Activated T-helper 2 cell treated with anti-CD3 and anti-CD28 coated beads, Interferon-gamma antibody, Interleukin-2, Interleukin-4, amounts not matched to agents 10 μg/mL and 5 μg/mL and 100 μg/mL, durations not matched to agents 14 hours and 24 hours and 36 hours (primary cell): ENCODE results near the gene EFCC1. TPM values are rescaled to one million over a fixed set of nuclear protein-coding genes. Genes with fewer than 3 reads are reported as not detected.

Experiments
- DNase-seq: peaks from one replicate; pipeline ENCODE4 v3.0.0; 2021; ENCODE audit warnings: low spot score
- H3K27ac Mint-ChIP-seq: one replicate; pipeline ENCODE4 v1.8.0; 2021; ENCODE audit warnings: mixed read lengths
- H3K27me3 Mint-ChIP-seq: one replicate; pipeline ENCODE4 v1.8.0; 2021; ENCODE audit warnings: low read depth, mixed read lengths
- H3K36me3 Mint-ChIP-seq: one replicate; pipeline ENCODE4 v1.8.0; 2021; ENCODE audit warnings: low read depth, mixed read lengths
- H3K4me1 Mint-ChIP-seq: one replicate; pipeline ENCODE4 v1.8.0; 2021; ENCODE audit warnings: low read depth, mixed read lengths
- H3K4me3 Mint-ChIP-seq: one replicate; pipeline ENCODE4 v1.8.0; 2021; ENCODE audit warnings: low read depth, mild to moderate bottlenecking, moderate library complexity, mixed read lengths
- H3K9me3 Mint-ChIP-seq: one replicate; pipeline ENCODE4 v1.8.0; 2021; ENCODE audit warnings: mixed read lengths
- intact Hi-C: fragments of 100-400 bp; cut with micrococcal nuclease; formaldehyde crosslinking; loops from one replicate; pipeline ENCODE4 v1.15.1; 2023
- total RNA-seq: library from RNA; stranded (reverse); gene quantifications from 2 replicates; pipeline ENCODE4 v1.2.3, GENCODE V29; 2022

Gene EFCC1
- total RNA-seq, 1 donor from 2014 or later, result 0.32 TPM

DNA sequence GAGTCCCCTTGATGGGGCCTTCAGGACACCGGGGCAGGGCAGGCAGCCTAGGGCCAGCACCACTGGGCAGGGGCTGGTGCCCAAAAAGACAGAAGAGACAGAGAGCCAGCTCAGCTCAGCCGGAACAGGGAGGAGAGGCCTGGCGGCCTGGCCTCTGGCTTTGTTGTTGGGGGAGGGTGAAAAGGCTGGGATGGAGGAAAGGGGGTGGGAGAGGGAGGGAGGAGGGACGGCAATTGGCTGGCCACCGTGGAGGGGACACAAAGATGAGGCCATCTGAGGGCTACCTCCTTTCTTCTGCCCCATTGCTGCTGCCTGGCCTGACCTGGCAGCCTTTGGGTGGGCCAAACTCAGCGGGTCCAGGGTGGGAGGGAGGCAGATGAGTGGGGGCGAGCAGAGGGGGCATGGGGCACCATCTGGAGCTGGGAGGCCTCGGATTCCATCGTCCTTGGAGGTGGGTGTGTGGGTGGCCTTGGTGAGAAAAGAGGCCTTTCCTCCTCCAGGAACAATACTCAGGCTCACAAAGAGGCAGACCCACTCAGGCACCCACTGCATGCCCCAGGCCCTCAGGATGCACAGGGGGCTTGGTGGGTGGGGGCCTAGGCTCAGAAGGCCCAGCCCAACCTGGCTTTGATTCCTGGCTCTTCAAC is 9.3 kb downstream of the EFCC1 start:
- Mint-ChIP-seq H3K27ac (no peak overlapping the region), H3K9me3 (no peaks in the 10 kb centered on the region), H3K4me3 (no peak overlapping the region), H3K4me1 (peaks cover 18% of the 10 kb centered on the region), H3K27me3 (peaks cover 11% of the 10 kb centered on the region), H3K36me3 (no peaks in the 10 kb centered on the region)
- intact Hi-C loops, result no loop called here
- no peak for DNase-seq

- no peaks in the 10 kb centered on the region for H3K27me3 Mint-ChIP-seq
- no peak for DNase-seq
- H3K4me3 Mint-ChIP-seq, result no peak overlapping the region
- H3K9me3 Mint-ChIP-seq, result no peaks in the 10 kb centered on the region
- H3K27ac Mint-ChIP-seq, result no peak overlapping the region
- intact Hi-C loops, result no loop called here
- no peaks in the 10 kb centered on the region for H3K36me3 Mint-ChIP-seq
- H3K4me1 Mint-ChIP-seq, result peaks cover 26% of the 10 kb centered on the region
Observed at GRCh38 chr3:129013491-129013891, 12.4 kb downstream of the EFCC1 start.

- Mint-ChIP-seq H3K27ac (no peak overlapping the region), H3K9me3 (no peaks in the 10 kb centered on the region), H3K36me3 (no peaks in the 10 kb centered on the region), H3K4me1 (peaks cover 26% of the 10 kb centered on the region), H3K27me3 (no peaks in the 10 kb centered on the region), H3K4me3 (no peak overlapping the region)
- intact Hi-C loops, result no loop called here
- no peak for DNase-seq
Observed at GRCh38 chr3:129014148-129014547, 13.0 kb downstream of the EFCC1 start.

DNA sequence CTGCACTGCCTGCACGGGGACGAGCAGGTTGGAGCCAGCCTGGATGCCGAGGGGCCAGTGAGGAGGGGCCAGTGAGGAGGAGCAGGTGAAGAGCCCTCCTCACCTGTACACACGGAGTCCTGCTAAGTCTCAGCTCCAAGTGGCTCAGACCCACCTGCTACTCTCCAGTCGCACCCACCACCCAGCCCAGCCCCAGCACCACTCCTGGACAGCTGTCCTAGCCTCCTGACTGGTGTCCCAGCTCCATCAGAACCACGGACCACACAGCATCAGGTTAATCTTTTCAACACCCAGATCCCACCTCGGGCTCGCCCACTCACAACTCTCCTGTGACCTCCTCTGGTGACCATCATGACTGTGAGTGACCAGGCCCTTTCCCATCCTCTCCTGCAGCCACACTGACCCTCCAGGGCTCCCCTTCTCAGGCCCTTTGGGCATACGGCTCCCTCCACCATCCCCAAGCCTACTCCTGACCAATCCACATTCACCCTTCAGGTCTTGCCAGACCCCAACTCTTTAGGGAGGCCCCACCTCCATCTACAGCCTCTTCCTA is 13.8 kb downstream of the EFCC1 start:
- Mint-ChIP-seq H3K27ac (peak overlapping the region; percentile 95), H3K9me3 (no peaks in the 10 kb centered on the region), H3K27me3 (no peaks in the 10 kb centered on the region), H3K4me3 (no peak overlapping the region), H3K36me3 (no peaks in the 10 kb centered on the region), H3K4me1 (peaks cover 26% of the 10 kb centered on the region)
- DNase-seq, result no peak
- intact Hi-C loops, result no loop called here

DNA sequence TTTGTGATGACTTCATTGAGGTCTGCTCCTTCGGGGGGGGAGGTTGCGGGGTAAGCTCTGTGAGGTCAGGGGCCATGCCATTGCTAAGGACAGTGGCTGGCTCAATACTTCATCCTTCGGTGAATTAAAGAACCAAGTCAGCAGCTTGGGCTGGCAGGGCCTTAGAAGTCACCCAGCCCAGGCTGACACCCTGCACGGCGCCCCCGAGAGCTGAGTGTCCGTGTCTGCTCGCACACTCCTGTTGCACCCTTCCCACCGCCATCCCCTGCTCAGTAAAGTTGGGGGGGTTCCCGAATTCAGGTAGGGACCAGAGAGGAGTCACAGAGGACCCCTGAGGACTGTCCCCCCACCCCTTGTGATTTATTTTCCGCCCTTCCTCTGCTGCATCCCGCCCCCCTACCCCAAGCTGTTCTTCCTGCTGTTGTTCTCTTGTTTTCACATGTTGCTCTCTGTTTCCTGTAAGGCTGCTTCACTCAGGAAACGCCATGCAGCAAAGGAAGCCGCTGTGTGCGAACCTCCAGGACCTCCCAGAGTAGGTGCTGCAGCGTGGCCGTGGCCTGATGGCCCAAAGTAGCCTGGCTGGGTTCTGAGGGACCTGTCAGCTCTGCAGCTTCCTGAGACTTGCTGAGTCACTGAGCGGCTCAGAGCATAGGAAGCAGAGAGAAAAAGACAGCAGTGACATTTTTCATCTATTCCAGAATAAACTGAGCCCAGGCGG is 14.4 kb downstream of the EFCC1 start:
- peak; percentile 33 for DNase-seq
- no peaks in the 10 kb centered on the region for H3K9me3 Mint-ChIP-seq
- H3K4me3 Mint-ChIP-seq, result peak overlapping the region; percentile 34
- intact Hi-C loops, result loop anchor here (1.0 kb wide), 1 partner anchor 12 kb away; no protein-coding TSS in a partner anchor
- no peaks in the 10 kb centered on the region for H3K27me3 Mint-ChIP-seq
- peaks cover 26% of the 10 kb centered on the region for H3K4me1 Mint-ChIP-seq
- H3K36me3 Mint-ChIP-seq, result no peaks in the 10 kb centered on the region
- peak overlapping the region; percentile 95 for H3K27ac Mint-ChIP-seq

GRCh38 chr3:129016356-129016719 is 15.2 kb downstream of the EFCC1 start:
- intact Hi-C loops, result loop anchor here (1.0 kb wide), 1 partner anchor 11 kb away; no protein-coding TSS in a partner anchor
- Mint-ChIP-seq H3K4me1 (peaks cover 26% of the 10 kb centered on the region), H3K27me3 (no peaks in the 10 kb centered on the region), H3K36me3 (no peaks in the 10 kb centered on the region), H3K27ac (peak overlapping the region; percentile 95), H3K4me3 (peak overlapping the region; percentile 34), H3K9me3 (no peaks in the 10 kb centered on the region)
- DNase-seq, result no peak

DNA sequence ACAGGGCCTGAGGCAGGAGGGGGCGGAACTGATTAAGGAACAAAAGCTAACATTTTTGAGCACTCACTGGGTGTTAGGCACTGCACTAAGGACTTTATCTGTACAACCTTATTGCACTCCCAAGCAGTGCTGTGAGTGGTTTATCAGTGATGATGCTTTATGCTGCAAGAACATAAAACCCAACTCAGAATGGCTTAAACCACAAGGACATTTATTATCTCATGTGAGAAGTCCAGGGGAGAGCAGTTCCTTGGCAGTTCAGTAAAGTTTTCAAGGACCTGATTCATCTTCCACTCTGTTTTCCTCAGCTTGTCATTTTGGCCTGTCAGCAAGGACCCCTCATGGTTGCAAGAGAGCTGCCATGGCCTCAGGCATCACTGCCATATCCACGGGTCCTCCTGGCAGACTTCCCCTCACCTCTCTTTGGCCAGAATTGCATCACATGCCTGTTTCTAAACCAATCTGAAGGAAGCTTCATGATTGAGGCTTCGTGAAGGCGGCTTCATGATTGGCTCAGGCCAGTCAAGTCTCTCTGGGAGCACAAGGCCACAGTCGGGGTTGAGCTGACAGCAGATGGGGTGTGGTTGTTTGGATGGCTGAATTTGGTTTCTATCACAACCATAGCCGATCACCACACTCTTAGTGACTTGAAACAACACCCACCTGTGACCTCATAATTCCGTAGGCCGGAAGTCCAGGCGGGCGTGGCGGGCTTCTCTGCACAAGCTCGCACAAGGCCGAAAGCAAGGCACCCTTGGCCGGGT is 15.8 kb downstream of the EFCC1 start:
- Mint-ChIP-seq H3K4me3 (no peak overlapping the region), H3K27ac (peak overlapping the region; percentile 95), H3K9me3 (no peaks in the 10 kb centered on the region), H3K27me3 (no peaks in the 10 kb centered on the region), H3K4me1 (peaks cover 26% of the 10 kb centered on the region), H3K36me3 (no peaks in the 10 kb centered on the region)
- intact Hi-C loops, result loop anchor here (1.0 kb wide), 1 partner anchor 10 kb away; no protein-coding TSS in a partner anchor
- no peak for DNase-seq

GRCh38 chr3:129017484-129017899 is 16.4 kb downstream of the EFCC1 start:
- Mint-ChIP-seq H3K27ac (peak overlapping the region; percentile 57), H3K27me3 (no peaks in the 10 kb centered on the region), H3K4me3 (no peak overlapping the region), H3K36me3 (no peaks in the 10 kb centered on the region), H3K4me1 (peaks cover 26% of the 10 kb centered on the region), H3K9me3 (no peaks in the 10 kb centered on the region)
- DNase-seq, result no peak
- intact Hi-C loops, result no loop called here

GRCh38 chr3:129018271-129018670 is 17.2 kb downstream of the EFCC1 start:
- no peak overlapping the region for H3K27ac Mint-ChIP-seq

GRCh38 chr3:129018751-129019150 is 17.6 kb downstream of the EFCC1 start:
- Mint-ChIP-seq H3K4me1 (peaks cover 26% of the 10 kb centered on the region), H3K27ac (no peak overlapping the region), H3K27me3 (no peaks in the 10 kb centered on the region), H3K9me3 (no peaks in the 10 kb centered on the region), H3K36me3 (no peaks in the 10 kb centered on the region), H3K4me3 (no peak overlapping the region)
- no peak for DNase-seq
- intact Hi-C loops, result no loop called here

More at GRCh38 chr3:129018271-129018670, 17.2 kb downstream of the EFCC1 start:
- no peaks in the 10 kb centered on the region for H3K9me3 Mint-ChIP-seq
- H3K4me1 Mint-ChIP-seq, result peaks cover 26% of the 10 kb centered on the region
- no peaks in the 10 kb centered on the region for H3K36me3 Mint-ChIP-seq
- no peaks in the 10 kb centered on the region for H3K27me3 Mint-ChIP-seq
- no peak for DNase-seq
- no peak overlapping the region for H3K4me3 Mint-ChIP-seq
- intact Hi-C loops, result no loop called here

DNA sequence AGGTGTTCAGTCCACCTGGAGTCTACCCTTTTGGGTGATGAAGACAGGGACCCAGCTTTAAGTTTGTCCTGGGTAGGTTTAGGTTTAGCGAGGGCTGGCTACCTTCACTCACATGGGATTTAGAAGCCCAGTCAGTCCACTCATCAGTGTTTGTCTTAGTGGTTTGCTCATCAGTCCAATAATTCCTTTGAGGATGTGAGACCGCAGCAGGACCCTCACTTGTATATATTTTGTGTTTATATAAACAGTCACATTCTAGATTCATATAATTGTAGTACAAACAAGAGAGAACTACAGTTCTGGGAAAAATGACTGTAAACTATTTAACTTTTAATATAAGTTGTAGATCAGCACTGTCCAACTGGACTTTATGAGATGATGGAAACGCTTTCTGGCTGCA is 18.2 kb downstream of the EFCC1 start:
- peaks cover 26% of the 10 kb centered on the region for H3K4me1 Mint-ChIP-seq
- H3K9me3 Mint-ChIP-seq, result no peaks in the 10 kb centered on the region
- no peak overlapping the region for H3K27ac Mint-ChIP-seq
- H3K27me3 Mint-ChIP-seq, result no peaks in the 10 kb centered on the region
- H3K36me3 Mint-ChIP-seq, result no peaks in the 10 kb centered on the region
- no peak overlapping the region for H3K4me3 Mint-ChIP-seq
- intact Hi-C loops, result no loop called here
- no peak for DNase-seq

DNA sequence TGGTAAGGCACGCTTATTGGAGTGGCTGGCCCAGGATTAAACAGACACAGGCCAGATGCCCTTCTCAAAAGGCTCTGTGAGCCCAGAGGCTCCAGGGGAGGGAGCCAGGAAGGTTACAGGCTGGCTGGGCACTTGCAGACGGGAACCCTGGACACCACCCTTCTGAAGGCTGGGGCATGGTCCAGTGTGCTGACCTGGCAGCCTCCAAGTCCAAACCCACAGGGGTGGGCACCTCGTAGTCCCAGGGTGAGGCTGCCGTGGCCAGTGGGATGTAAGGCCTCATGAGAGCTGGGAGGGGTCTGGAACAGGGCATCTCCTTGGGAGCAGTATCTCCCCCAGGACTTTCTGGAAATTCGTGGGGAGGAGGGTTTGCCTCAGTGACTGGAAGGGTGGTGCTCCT is 19.6 kb downstream of the EFCC1 start:
- H3K4me3 Mint-ChIP-seq, result no peak overlapping the region
- H3K36me3 Mint-ChIP-seq, result no peaks in the 10 kb centered on the region
- no peaks in the 10 kb centered on the region for H3K27me3 Mint-ChIP-seq

More for the DNA sequence above, 19.6 kb downstream of the EFCC1 start:
- Mint-ChIP-seq H3K4me1 (peaks cover 17% of the 10 kb centered on the region), H3K9me3 (no peaks in the 10 kb centered on the region), H3K27ac (no peak overlapping the region)
- intact Hi-C loops, result no loop called here
- DNase-seq, result no peak
